Activated T-cell treated with anti-CD3 and anti-CD28 coated beads, Interleukin-2, amount 50 U/mL, for 72 hours (primary cell): ENCODE data around the gene TMPRSS6. TPM values are rescaled to one million over a fixed set of nuclear protein-coding genes. Genes with fewer than 3 reads are reported as not detected.
A peak's percentile ranks its signal among the peaks of the same experiment; 100 is the strongest.

Experiments
- ATAC-seq, 2 donors: fragments of 150-1000 bp; cut with Tn5 transposase; replicated peaks in 1 of 2; 2 replicates each; pipeline ENCODE4 v1.10.0; 2021; ENCODE audit warnings: moderate library complexity in 2 of 2, mild to moderate bottlenecking in 1 of 2
- DNase-seq, 2 donors: peaks; one replicate each; pipeline ENCODE4 v3.0.0; 2021 to 2022; ENCODE audit warnings: mixed read lengths in 1 of 2
- H3K27ac Mint-ChIP-seq: one replicate; pipeline ENCODE4 v1.8.0; 2022; ENCODE audit warnings: mild to moderate bottlenecking, moderate library complexity, mixed read lengths
- H3K27me3 Mint-ChIP-seq: one replicate; pipeline ENCODE4 v1.8.0; 2022; ENCODE audit warnings: low read depth, mixed read lengths
- H3K36me3 Mint-ChIP-seq, 2 donors: one replicate each; pipeline ENCODE4 v1.8.0; 2022; ENCODE audit warnings: mixed read lengths in 2 of 2, mild to moderate bottlenecking in 1 of 2; ENCODE audit not compliant: insufficient read depth in 2 of 2
- H3K4me1 Mint-ChIP-seq: one replicate; pipeline ENCODE4 v1.8.0; 2022; ENCODE audit warnings: low read depth, mixed read lengths
- H3K4me3 Mint-ChIP-seq, 2 donors: one replicate each; pipeline ENCODE4 v1.8.0; 2022; ENCODE audit warnings: mild to moderate bottlenecking in 2 of 2, mixed read lengths in 2 of 2, moderate library complexity in 2 of 2
- H3K9me3 Mint-ChIP-seq, 2 donors: one replicate each; pipeline ENCODE4 v1.8.0; 2022; ENCODE audit warnings: mixed read lengths in 2 of 2
- total RNA-seq, 2 donors: library from RNA; stranded (reverse); gene quantifications; one replicate each; pipeline ENCODE4 v1.2.3, GENCODE V29; 2022

Gene TMPRSS6
- total RNA-seq, 2 donors from 2014 or later: 26.8 to 59.4 TPM

DNA sequence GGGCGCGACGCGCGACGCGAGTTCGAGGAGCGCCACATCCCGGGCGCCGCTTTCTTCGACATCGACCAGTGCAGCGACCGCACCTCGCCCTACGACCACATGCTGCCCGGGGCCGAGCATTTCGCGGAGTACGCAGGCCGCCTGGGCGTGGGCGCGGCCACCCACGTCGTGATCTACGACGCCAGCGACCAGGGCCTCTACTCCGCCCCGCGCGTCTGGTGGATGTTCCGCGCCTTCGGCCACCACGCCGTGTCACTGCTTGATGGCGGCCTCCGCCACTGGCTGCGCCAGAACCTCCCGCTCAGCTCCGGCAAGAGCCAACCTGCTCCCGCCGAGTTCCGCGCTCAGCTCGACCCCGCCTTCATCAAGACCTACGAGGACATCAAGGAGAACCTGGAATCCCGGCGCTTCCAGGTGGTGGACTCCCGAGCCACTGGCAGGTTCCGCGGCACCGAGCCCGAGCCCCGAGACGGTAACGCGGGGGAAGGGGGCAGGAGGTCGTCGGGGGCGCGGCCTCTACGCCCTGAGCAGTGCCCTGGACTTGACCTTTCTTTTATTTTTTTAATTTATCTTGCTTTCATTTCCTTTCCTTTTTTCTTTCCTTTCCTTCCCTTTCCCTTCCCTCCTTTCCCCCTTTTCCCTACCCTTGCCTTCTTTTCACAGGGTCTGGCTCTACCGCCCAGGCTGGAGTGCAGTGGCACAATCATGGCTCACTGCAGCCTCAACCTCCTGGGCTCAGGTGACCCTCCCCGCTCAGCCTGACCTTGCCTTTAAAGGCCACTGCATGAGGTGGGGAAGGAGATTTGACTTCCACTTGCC lies 85.0 kb downstream of the TMPRSS6 start:
- no peak for ATAC-seq
- no peak overlapping the region for H3K27ac Mint-ChIP-seq
- peaks cover 7% of the 10 kb centered on the region for H3K27me3 Mint-ChIP-seq
- no peak for DNase-seq
- no peaks in the 10 kb centered on the region for H3K9me3 Mint-ChIP-seq
- peaks cover 10% of the 10 kb centered on the region for H3K4me1 Mint-ChIP-seq
- H3K4me3 Mint-ChIP-seq: no peak overlapping the region
- no peaks in the 10 kb centered on the region for H3K36me3 Mint-ChIP-seq

DNA sequence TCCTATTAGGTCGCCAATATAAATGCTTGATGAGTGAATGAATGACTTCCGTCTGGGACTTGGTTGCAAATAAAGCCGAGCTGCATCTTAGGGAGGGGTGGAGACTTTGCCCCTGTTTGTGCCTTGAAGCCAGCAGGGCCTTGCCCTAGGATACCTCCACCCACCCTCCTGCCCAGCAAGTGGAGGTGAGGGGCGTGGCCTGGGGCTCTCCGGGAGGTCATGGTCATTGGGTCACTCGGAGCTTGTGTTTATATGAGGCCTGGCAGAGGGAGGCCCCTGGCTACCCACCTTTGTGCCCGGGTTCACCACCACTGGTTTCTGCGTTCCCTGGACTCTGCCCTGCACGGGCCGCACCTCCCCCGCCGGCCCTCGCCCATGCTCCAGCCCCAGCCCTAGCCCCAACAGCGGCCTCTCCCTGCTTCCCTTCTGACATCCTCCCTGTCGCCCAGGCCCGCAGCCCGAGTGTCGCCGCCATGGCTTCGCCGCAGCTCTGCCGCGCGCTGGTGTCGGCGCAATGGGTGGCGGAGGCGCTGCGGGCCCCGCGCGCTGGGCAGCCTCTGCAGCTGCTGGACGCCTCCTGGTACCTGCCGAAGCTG lies 85.7 kb downstream of the TMPRSS6 start:
- Mint-ChIP-seq H3K27me3 (peaks cover 7% of the 10 kb centered on the region), H3K9me3 (no peaks in the 10 kb centered on the region), H3K4me1 (peaks cover 10% of the 10 kb centered on the region), H3K4me3 (no peak overlapping the region), H3K36me3 (no peaks in the 10 kb centered on the region), H3K27ac (no peak overlapping the region)
- no peak for ATAC-seq
- no peak for DNase-seq

DNA sequence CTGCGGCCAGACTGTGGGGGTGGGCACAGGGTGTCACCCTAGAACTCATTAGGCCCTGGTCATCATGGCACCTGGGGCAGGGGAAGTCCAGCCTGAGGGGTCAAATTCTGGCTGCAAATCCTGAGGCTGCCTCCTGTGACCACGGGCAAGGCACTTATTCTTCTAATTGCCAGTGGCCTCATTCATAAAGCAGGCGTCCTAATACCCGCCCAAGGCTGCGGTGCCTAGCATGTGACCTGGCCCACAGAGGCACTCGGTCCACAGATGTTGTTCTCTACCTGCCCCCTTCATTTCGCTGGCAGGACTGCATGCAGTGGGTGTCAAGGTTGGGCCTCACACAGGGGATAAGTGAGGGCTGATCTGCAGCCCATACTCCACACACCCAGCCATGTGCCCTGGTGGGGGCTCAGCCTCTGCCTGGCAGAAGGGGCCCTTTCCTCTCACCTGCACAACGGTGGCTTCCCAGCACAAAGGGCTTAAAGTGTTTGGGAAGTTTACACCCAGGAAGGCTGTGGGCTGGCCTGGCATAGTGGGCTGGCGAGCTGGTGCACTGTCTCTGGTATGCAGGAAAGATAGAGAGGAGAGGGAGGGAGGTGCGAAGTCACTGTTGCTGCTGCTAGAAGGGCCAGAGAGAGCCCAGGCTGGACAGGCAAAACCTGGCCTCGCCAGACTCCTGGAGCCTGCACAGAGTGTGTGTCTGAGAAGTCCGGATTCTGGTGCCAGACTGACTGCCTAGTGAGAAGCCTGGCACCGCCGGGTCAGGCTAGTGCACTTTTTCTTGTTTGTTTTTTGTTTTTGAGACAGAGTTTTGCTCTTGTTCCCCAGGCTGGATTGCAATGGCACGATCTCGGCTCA lies 86.8 kb downstream of the TMPRSS6 start:
- ATAC-seq (no peak), DNase-seq (no peak)
- Mint-ChIP-seq H3K27ac (no peak overlapping the region), H3K9me3 (no peaks in the 10 kb centered on the region), H3K4me1 (peaks cover 10% of the 10 kb centered on the region), H3K27me3 (peaks cover 12% of the 10 kb centered on the region), H3K36me3 (no peaks in the 10 kb centered on the region), H3K4me3 (no peak overlapping the region)

DNA sequence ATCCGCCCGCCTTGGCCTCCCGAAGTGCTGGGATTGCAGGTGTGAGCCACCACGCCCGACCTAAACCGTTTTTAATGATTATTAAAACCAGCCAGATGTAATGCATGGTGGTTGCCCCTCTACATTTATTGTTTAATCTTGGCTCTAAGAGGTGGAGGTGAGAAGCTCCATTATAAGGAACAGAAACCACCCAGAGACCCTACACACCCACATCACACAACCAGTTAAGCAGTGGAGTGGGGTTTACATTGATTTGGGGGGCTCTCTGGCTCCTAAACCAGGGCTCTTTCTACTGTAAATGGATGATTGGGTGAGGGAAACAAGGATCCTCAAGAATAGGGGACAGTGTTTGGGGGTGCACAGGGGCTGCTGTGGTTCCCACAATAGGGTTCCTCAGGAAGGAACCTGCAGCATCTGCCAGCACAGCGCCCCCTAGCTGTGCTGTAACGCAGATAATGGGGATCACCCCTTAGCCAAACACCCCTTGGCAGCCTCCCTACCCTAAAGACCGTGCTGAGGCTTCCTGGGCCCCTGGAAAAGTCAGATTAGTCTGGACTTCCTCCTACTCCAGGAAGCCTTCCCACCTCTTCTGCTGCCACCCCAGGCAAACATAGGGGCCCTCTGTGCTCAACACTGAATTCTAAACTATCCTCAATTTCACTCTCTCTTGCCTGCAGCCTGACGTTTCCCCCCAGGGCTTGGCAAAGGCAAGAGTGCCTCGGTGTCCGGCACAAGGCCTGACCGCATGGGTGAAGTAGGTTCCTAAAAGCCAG lies 87.6 kb downstream of the TMPRSS6 start:
- Mint-ChIP-seq H3K9me3 (no peaks in the 10 kb centered on the region), H3K4me3 (peak overlapping the region in 1 of 2 donors; percentile 58), H3K27ac (no peak overlapping the region), H3K4me1 (peaks cover 10% of the 10 kb centered on the region), H3K36me3 (no peaks in the 10 kb centered on the region), H3K27me3 (peaks cover 12% of the 10 kb centered on the region)
- DNase-seq (peak; percentile 56 to 61), ATAC-seq (peak; percentile 29 to 35)

DNA sequence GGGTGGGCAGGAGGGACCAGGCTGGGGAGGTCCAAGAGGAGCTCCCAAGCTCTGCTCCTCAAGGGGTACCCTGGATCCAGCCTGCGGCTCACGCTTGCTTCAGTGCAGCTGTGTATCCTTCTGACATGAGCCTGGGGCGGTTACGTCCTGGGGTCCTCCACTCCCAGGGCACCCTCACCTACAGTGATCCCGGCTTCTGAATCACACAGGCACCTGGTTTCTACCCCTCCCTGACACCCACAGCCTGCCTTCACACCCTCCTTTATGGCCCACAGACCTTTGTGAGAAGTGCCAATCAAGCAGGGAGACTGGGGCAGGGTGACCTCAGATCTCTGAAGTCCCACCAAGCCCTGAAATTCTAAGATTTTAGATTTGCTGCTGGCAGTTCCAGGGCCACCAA lies 88.5 kb downstream of the TMPRSS6 start:
- Mint-ChIP-seq H3K4me3 (no peak overlapping the region), H3K36me3 (no peaks in the 10 kb centered on the region), H3K4me1 (peaks cover 10% of the 10 kb centered on the region), H3K27me3 (peaks cover 12% of the 10 kb centered on the region), H3K9me3 (no peaks in the 10 kb centered on the region), H3K27ac (no peak overlapping the region)
- DNase-seq: no peak
- no peak for ATAC-seq

DNA sequence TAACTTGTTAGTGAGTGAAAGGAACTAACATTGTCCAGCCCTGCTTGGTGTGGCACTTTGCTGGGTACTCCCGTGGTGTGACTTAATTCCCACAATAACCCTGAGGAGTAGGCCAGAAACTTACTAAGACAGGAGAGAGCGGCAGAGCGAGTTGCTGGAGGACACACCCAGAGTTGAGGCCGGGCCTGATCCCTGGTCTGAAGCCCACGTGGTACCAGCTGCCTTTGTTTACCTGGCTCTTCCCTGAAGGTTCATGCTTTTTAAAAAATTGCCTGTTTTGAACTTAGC lies 89.4 kb downstream of the TMPRSS6 start:
- H3K4me3 Mint-ChIP-seq: peak overlapping the region; percentile 88
- H3K27ac Mint-ChIP-seq: no peak overlapping the region
- no peak for ATAC-seq
- H3K4me1 Mint-ChIP-seq: peaks cover 10% of the 10 kb centered on the region
- H3K36me3 Mint-ChIP-seq: no peaks in the 10 kb centered on the region
- peaks cover 12% of the 10 kb centered on the region for H3K27me3 Mint-ChIP-seq
- H3K9me3 Mint-ChIP-seq: no peaks in the 10 kb centered on the region
- peak in 1 of 2 donors; percentile 13 for DNase-seq

DNA sequence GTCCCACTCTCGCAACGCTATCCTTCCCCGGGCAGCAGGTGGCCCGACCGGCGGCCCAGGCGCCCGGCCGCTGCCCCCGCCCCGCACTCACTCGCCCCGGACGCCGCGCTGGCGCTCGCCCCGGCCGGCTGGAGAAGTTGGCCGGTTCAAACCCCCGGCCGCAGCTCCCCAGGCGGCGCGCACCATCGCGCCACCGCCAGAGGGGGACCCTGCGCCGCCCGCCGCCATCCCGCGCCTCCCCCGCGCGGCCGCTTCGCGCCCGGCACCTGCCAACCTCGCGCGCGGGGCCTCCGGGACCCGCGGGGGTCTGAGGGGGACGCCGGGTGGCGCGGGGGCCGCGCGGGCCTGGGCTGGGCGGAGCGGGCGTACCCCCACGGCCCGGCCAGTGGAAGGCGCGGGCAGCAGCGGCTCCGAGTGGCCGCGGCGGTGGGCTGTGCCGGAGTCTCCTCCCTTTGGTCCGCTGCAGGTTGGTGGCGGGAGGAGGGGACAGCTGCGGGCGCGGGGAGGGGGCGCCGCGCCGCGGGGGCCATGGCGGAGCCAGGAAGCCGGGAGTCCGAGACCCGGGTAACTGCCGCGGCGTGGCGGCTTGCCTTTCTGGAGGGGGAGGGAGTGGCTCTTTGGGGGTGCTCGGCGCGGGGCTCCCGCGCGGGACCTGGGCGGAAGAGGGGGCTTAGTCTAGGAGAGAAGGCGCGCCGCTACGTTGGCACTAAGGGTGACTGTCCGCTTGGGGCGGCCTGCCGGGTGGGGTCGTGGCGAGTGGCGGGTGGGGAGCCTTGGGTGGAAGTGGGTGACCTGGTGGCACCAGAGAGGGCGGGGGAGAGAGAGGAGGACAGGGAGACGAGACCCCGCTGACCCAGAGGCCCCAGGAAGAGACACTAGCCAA lies 90.0 kb downstream of the TMPRSS6 start, which contains the start of the genes MPST and TST:
MPST (plus strand) TSS at position 434 of the 883 bp plus-strand sequence; CDS start at position 529, 95 bp downstream.
TST (minus strand) TSS at position 139 of the 883 bp plus-strand sequence. CDS start 715 bp downstream, outside the sequence.
- no peaks in the 10 kb centered on the region for H3K9me3 Mint-ChIP-seq
- DNase-seq: peak; percentile 68 to 70
- H3K27me3 Mint-ChIP-seq: peaks cover 12% of the 10 kb centered on the region
- H3K36me3 Mint-ChIP-seq: no peaks in the 10 kb centered on the region
- peak within 1 kb of the TSS; percentile 88 for H3K4me3 Mint-ChIP-seq
- H3K27ac Mint-ChIP-seq: no peak within 1 kb of the TSS
- peaks cover 10% of the 10 kb centered on the region for H3K4me1 Mint-ChIP-seq
- ATAC-seq: peak; percentile 89 to 92

DNA sequence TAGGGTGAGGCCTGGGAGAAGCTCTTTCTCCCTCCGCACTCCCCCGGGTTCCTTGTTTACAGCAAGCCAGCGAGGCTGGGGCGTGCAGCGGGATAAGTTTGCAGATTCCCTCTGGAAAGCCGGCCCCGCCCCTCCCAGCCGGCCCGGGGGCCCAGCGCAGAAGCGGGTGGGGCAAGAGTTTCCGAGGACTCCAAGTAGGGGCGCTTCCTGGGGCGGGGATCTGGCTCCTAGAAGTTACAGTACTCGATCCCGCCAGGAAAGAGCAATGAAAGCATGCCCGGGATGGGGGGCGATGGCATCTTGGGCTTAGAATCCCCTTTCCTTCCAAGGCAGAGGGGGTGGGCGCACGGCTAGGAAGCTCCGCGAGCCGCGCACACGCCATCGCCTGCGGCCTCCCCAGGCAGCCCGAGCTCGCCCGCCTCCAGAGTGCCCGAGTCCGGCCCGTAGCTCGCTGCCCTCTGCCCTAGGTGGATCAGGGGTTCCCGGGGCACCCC lies 90.7 kb downstream of the TMPRSS6 start:
- Mint-ChIP-seq H3K9me3 (no peaks in the 10 kb centered on the region), H3K27ac (no peak overlapping the region), H3K27me3 (peaks cover 12% of the 10 kb centered on the region), H3K36me3 (no peaks in the 10 kb centered on the region), H3K4me1 (peaks cover 10% of the 10 kb centered on the region), H3K4me3 (peak overlapping the region; percentile 80 to 83)
- DNase-seq (no peak), ATAC-seq (peak in 1 of 2 donors; percentile 35)

DNA sequence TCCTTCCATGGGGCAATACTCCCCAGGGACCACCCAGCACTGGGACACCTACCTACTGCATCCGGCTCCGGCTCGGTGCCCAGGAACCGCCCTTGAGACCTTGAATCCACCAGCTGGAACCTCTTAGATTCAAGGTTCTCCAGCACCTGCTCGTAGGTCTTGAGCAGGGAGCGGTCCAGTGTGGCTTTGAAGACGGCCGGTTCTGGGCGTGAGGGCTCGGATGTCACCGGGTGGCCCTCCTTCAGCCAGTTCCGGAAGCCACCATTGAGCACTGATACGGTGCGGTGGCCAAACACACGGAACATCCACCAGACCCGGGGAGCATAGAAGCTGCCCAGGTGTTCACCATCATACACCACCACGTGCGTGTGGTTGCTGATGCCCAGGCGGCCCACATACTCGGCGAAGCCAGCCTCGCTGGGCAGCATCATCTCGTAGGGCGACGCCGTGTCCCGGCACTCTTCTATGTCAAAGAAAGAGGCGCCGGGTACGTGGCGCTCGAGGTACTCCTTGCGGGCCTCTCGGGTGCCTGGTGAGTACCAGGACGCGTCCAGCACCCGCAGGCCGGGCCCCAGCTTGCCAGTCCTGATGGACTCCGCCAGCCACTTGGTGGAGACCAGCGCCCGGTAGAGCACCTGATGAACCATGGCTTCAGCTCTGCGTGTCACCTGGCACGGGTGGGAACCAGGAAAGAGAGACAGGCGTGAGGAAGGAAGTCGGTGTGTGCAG lies 91.3 kb downstream of the TMPRSS6 start:
- H3K4me1 Mint-ChIP-seq: peaks cover 10% of the 10 kb centered on the region
- DNase-seq (no peak), ATAC-seq (no peak)
- peaks cover 12% of the 10 kb centered on the region for H3K27me3 Mint-ChIP-seq
- no peaks in the 10 kb centered on the region for H3K36me3 Mint-ChIP-seq
- no peak overlapping the region for H3K27ac Mint-ChIP-seq
- peak overlapping the region; percentile 80 to 83 for H3K4me3 Mint-ChIP-seq
- no peaks in the 10 kb centered on the region for H3K9me3 Mint-ChIP-seq

DNA sequence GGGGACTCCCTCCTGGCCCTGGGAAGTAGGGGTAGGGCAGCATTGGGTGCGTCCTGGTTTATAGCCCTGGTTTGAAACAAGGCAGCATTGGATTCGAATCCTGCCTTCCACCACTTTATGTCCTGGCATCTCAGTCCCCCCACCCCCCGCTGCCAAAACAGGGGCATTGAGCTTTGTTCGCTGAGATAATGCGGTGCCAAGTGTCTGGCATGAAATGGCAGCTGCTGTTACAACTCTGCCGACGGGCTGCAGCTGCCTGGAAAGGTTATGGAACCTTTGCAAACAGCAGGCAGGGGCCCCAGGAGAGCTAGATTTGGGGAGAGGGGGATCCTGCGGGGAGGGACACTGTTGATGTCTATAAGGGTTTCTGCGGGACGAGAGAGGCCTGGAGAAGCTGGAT lies 92.2 kb downstream of the TMPRSS6 start:
- H3K4me1 Mint-ChIP-seq: peaks cover 10% of the 10 kb centered on the region

DNA sequence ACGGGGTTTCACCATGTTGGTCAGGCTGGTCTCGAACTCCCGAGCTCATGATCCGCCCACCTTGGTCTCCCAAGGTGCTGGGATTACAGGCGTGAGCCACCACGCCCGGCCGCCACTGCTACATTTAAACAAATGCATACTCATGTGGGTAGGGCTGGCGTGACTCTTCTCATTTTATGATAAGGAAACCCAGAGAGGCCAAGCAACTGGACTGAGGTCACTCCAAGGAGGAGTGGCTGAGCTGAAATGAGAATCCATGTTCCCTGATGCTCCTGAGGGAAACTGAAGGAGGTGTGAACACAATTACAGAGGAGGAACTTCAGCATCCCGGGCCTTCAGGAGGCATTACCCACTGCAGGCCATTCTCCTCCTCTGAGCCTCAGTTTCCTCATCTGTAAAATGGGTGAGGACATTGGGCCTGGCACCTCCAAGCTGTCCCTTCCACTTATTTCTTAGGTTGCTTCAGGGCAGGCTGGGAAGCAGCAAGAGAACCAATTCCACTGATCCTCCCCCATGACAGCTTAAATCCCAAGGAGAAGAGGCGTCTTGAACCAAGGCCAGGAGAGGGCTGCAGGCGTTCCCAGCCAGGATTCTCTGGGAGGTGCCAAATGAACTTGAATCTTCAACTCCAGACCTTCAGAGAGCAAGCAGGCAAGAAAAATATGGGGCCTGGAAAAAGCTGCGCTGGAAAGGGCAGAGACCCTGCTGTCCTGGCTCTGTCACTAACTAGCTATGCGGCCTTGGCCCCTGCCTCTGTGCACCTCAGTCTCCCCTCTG lies 93.2 kb downstream of the TMPRSS6 start:
- no peak for ATAC-seq
- Mint-ChIP-seq H3K36me3 (no peaks in the 10 kb centered on the region), H3K4me3 (no peak overlapping the region), H3K27me3 (peaks cover 5% of the 10 kb centered on the region), H3K9me3 (no peaks in the 10 kb centered on the region), H3K27ac (no peak overlapping the region), H3K4me1 (peaks cover 4% of the 10 kb centered on the region)
- DNase-seq: no peak

More for the DNA sequence above, 92.2 kb downstream of the TMPRSS6 start:
- Mint-ChIP-seq H3K4me3 (no peak overlapping the region), H3K27ac (no peak overlapping the region), H3K27me3 (peaks cover 12% of the 10 kb centered on the region), H3K36me3 (no peaks in the 10 kb centered on the region), H3K9me3 (no peaks in the 10 kb centered on the region)
- ATAC-seq (no peak), DNase-seq (no peak)
